ENCODE data around the gene GPC6. TPM values are rescaled to one million over a fixed set of nuclear protein-coding genes. Genes with fewer than 3 reads are reported as not detected.

Gene GPC6
- total RNA-seq, 1 donor from 2014 or later = 5.5 TPM

GRCh38 chr13:94317063-94317491, 1090.5 kb downstream of the GPC6 start:
- no peak for FAIRE-seq

GRCh38 chr13:94318418-94318817, 1091.8 kb downstream of the GPC6 start:
- FAIRE-seq = no peak
- H3K4me3 ChIP-seq (ENCODE audit: low read depth, low read length) = no peak overlapping the region
- DNase-seq (ENCODE audit: low read depth) = no peak
- no peaks in the 10 kb centered on the region for H3K27me3 ChIP-seq (ENCODE audit: control insufficient read depth, insufficient read depth, low read length)
- no peaks in the 10 kb centered on the region for H3K36me3 ChIP-seq (ENCODE audit: control insufficient read depth, insufficient read depth, low read length)
- TF ChIP-seq CTCF (IDR thresholded peaks at IDR 0.05; ENCODE audit: insufficient read depth, low read length, severe bottlenecking) = no peak

More at GRCh38 chr13:94317063-94317491, 1090.5 kb downstream of the GPC6 start:
- Histone ChIP-seq H3K36me3 (ENCODE audit: control insufficient read depth, insufficient read depth, low read length) (no peaks in the 10 kb centered on the region), H3K4me3 (ENCODE audit: low read depth, low read length) (no peak overlapping the region), H3K27me3 (ENCODE audit: control insufficient read depth, insufficient read depth, low read length) (no peaks in the 10 kb centered on the region)
- DNase-seq (ENCODE audit: low read depth) = no peak
- no peak for TF ChIP-seq CTCF (IDR thresholded peaks at IDR 0.05; ENCODE audit: insufficient read depth, low read length, severe bottlenecking)

- H3K36me3 ChIP-seq (ENCODE audit: control insufficient read depth, insufficient read depth, low read length) = no peaks in the 10 kb centered on the region
- no peak for TF ChIP-seq CTCF (IDR thresholded peaks at IDR 0.05; ENCODE audit: insufficient read depth, low read length, severe bottlenecking)
- no peaks in the 10 kb centered on the region for H3K27me3 ChIP-seq (ENCODE audit: control insufficient read depth, insufficient read depth, low read length)
- DNase-seq (ENCODE audit: low read depth) (no peak), FAIRE-seq (no peak)
- H3K4me3 ChIP-seq (ENCODE audit: low read depth, low read length) = no peak overlapping the region
Measured at GRCh38 chr13:94319501-94319900, 1092.9 kb downstream of the GPC6 start.

- Histone ChIP-seq H3K27me3 (ENCODE audit: control insufficient read depth, insufficient read depth, low read length) (no peaks in the 10 kb centered on the region), H3K36me3 (ENCODE audit: control insufficient read depth, insufficient read depth, low read length) (no peaks in the 10 kb centered on the region), H3K4me3 (ENCODE audit: low read depth, low read length) (no peak overlapping the region)
- no peak for TF ChIP-seq CTCF (IDR thresholded peaks at IDR 0.05; ENCODE audit: insufficient read depth, low read length, severe bottlenecking)
- FAIRE-seq (no peak), DNase-seq (ENCODE audit: low read depth) (no peak)
Measured at GRCh38 chr13:94322925-94323763, 1096.5 kb downstream of the GPC6 start.

- FAIRE-seq (no peak), DNase-seq (ENCODE audit: low read depth) (no peak)
- no peak for TF ChIP-seq CTCF (IDR thresholded peaks at IDR 0.05; ENCODE audit: insufficient read depth, low read length, severe bottlenecking)
- Histone ChIP-seq H3K36me3 (ENCODE audit: control insufficient read depth, insufficient read depth, low read length) (no peaks in the 10 kb centered on the region), H3K4me3 (ENCODE audit: low read depth, low read length) (no peak overlapping the region), H3K27me3 (ENCODE audit: control insufficient read depth, insufficient read depth, low read length) (no peaks in the 10 kb centered on the region)
Measured at GRCh38 chr13:94323764-94324758, 1097.5 kb downstream of the GPC6 start.
